ENCODE measurements around the gene METTL5. TPM values are rescaled to one million over a fixed set of nuclear protein-coding genes. Genes with fewer than 3 reads are reported as not detected.

Gene METTL5
- total and polyA plus RNA-seq, 9 of the 15 experiments (the other 6 are each of a cell fraction or from before 2014, with no cell fraction given): 149 to 471 (median 224) TPM

GRCh38 chr2:169824373-169825333 lies at the start of gene METTL5 (continued):
- TF ChIP-seq USF1 (CRISPR knock-in tag; IDR thresholded peaks at IDR 0.05): peak; percentile 28
- no peak for TF ChIP-seq SRSF3 (IDR thresholded peaks at IDR 0.05; ENCODE audit: insufficient read depth, low read length)
- TF ChIP-seq MTA3 (IDR thresholded peaks at IDR 0.05; ENCODE audit: borderline replicate concordance): peak; percentile 88; the same call in 1 of the 2 replicates
- no peak for TF ChIP-seq NCOA2 (IDR thresholded peaks at IDR 0.05; ENCODE audit: partially characterized antibody in 2 of 2)
- TF ChIP-seq MIER1 (IDR thresholded peaks at IDR 0.05; ENCODE audit: low read depth): 0 out of 2 replicates have a peak, but pooled peaks have one; percentile 37
- no peak for TF ChIP-seq TAF9B (IDR thresholded peaks at IDR 0.05; ENCODE audit: partially characterized antibody)
- peak; percentile 90 for TF ChIP-seq KLF1 (tag; IDR thresholded peaks at IDR 0.05)
- TF ChIP-seq ZBED1 (IDR thresholded peaks at IDR 0.05): no peak
- TF ChIP-seq RBM22 (IDR thresholded peaks at IDR 0.05; ENCODE audit: low read depth, low read length, poor library complexity, severe bottlenecking): peak; percentile 55
- TF ChIP-seq SRF (CRISPR knock-in tag; IDR thresholded peaks at IDR 0.05): peak in 1 of 2 experiments; percentile 19; a peak in 2 of 4 replicates
- no peak for TF ChIP-seq PHB2 (IDR thresholded peaks at IDR 0.05; ENCODE audit: low read depth)
- TF ChIP-seq FIP1L1 (IDR thresholded peaks at IDR 0.05; ENCODE audit: low read depth, low read length, poor library complexity, severe bottlenecking): peak; percentile 95
- peak; percentile 84; the same call in 1 of the 2 replicates for TF ChIP-seq AFF4 (CRISPR knock-in tag; IDR thresholded peaks at IDR 0.05)
- no peak for TF ChIP-seq NFE2L1 (tag; IDR thresholded peaks at IDR 0.05; ENCODE audit: borderline replicate concordance, low read depth)
- TF ChIP-seq KLF13 (tag; IDR thresholded peaks at IDR 0.05; ENCODE audit: borderline replicate concordance, low read depth): no peak; the same call in 1 of the 2 replicates
- TF ChIP-seq DLX4 (CRISPR knock-in tag; IDR thresholded peaks at IDR 0.05): no peak
- peak; percentile 27 for TF ChIP-seq ETS2 (tag; IDR thresholded peaks at IDR 0.05; ENCODE audit: borderline replicate concordance, poor library complexity, severe bottlenecking)
- no peak for TF ChIP-seq PPARD (CRISPR knock-in tag; IDR thresholded peaks at IDR 0.05)
- no peak for TF ChIP-seq ZNF830 (CRISPR knock-in tag; IDR thresholded peaks at IDR 0.05)
- TF ChIP-seq ARHGAP35 (IDR thresholded peaks at IDR 0.05; ENCODE audit: partially characterized antibody): no peak
- no peak for TF ChIP-seq ZBTB8A (IDR thresholded peaks at IDR 0.05; ENCODE audit: partially characterized antibody)
- TF ChIP-seq KDM2B (CRISPR knock-in tag; IDR thresholded peaks at IDR 0.05): peak; percentile 84; the same call in 1 of the 2 replicates

Measured in K562 (cell line).